ENCODE data around the gene RELN. TPM values are rescaled to one million over a fixed set of nuclear protein-coding genes. Genes with fewer than 3 reads are reported as not detected.
"Not testable (repeated sequence)": the region's sequence is repeated elsewhere in the genome, so short reads cannot be mapped to it uniquely, and the experiment has no call there.

Gene RELN
- total RNA-seq, 1 experiment from 2014 or later = 0.31 TPM

- BruUV-seq (replicated peaks) = no TSS peak
- CTCF ChIA-PET = no interaction called here
- TF ChIP-seq, protein P1, sequence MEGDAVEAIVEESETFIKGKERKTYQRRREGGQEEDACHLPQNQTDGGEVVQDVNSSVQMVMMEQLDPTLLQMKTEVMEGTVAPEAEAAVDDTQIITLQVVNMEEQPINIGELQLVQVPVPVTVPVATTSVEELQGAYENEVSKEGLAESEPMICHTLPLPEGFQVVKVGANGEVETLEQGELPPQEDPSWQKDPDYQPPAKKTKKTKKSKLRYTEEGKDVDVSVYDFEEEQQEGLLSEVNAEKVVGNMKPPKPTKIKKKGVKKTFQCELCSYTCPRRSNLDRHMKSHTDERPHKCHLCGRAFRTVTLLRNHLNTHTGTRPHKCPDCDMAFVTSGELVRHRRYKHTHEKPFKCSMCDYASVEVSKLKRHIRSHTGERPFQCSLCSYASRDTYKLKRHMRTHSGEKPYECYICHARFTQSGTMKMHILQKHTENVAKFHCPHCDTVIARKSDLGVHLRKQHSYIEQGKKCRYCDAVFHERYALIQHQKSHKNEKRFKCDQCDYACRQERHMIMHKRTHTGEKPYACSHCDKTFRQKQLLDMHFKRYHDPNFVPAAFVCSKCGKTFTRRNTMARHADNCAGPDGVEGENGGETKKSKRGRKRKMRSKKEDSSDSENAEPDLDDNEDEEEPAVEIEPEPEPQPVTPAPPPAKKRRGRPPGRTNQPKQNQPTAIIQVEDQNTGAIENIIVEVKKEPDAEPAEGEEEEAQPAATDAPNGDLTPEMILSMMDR (IDR thresholded peaks at IDR 0.05; ENCODE audit: unreplicated experiment) = no peak
- Mint-ChIP-seq H3K36me3 (ENCODE audit: insufficient read depth, unreplicated experiment) (no peaks in the 10 kb centered on the region), H3K27me3 (ENCODE audit: unreplicated experiment) (no peaks in the 10 kb centered on the region), H3K27ac (ENCODE audit: unreplicated experiment) (no peak overlapping the region), H3K9me3 (ENCODE audit: low read depth, unreplicated experiment) (no peaks in the 10 kb centered on the region), H3K4me3 (ENCODE audit: low read depth, unreplicated experiment) (no peak overlapping the region), H3K4me1 (ENCODE audit: low read depth, unreplicated experiment) (peaks cover 9% of the 10 kb centered on the region)
- no peak for DNase-seq
- intact Hi-C loops (cut with micrococcal nuclease; ENCODE audit: unreplicated experiment) = no loop called here
Measured at GRCh38 chr7:103793614-103794013, 195.8 kb downstream of the RELN start.

DNA sequence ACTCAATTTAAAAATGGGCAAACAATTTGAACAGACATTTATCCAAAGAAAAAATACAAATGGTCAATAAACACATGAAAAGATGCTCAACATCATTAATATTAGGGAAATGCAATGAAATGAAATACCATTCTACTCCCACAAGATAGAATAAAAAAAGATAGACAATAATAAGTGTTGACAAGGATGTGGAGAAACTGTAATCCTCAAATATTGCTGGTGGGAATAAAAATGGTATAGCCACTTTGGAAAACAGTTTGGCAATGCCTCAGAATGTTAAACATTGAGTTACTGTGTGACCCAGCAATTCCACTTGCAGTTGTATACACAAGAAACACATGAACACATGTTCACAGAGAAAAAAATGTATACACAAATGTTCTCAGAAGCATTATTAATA lies 197.6 kb downstream of the RELN start:
- H3K9me3 Mint-ChIP-seq (ENCODE audit: low read depth, unreplicated experiment) = no peaks in the 10 kb centered on the region
- intact Hi-C loops (cut with micrococcal nuclease; ENCODE audit: unreplicated experiment) = no loop called here
- H3K27ac Mint-ChIP-seq (ENCODE audit: unreplicated experiment) = no peak overlapping the region
- no peaks in the 10 kb centered on the region for H3K36me3 Mint-ChIP-seq (ENCODE audit: insufficient read depth, unreplicated experiment)
- H3K4me3 Mint-ChIP-seq (ENCODE audit: low read depth, unreplicated experiment) = no peak overlapping the region
- BruUV-seq (replicated peaks) = no TSS peak
- H3K27me3 Mint-ChIP-seq (ENCODE audit: unreplicated experiment) = no peaks in the 10 kb centered on the region
- TF ChIP-seq, protein P1 (IDR thresholded peaks at IDR 0.05; ENCODE audit: unreplicated experiment) = no peak
- CTCF ChIA-PET = no interaction called here
- no peak for DNase-seq
- peaks cover 9% of the 10 kb centered on the region for H3K4me1 Mint-ChIP-seq (ENCODE audit: low read depth, unreplicated experiment)

GRCh38 chr7:103787041-103787440 lies 202.4 kb downstream of the RELN start:
- intact Hi-C loops (cut with micrococcal nuclease; ENCODE audit: unreplicated experiment); H3K9me3 Mint-ChIP-seq (ENCODE audit: low read depth, unreplicated experiment); H3K4me3 Mint-ChIP-seq (ENCODE audit: low read depth, unreplicated experiment); H3K27ac Mint-ChIP-seq (ENCODE audit: unreplicated experiment); H3K27me3 Mint-ChIP-seq (ENCODE audit: unreplicated experiment); H3K36me3 Mint-ChIP-seq (ENCODE audit: insufficient read depth, unreplicated experiment); H3K4me1 Mint-ChIP-seq (ENCODE audit: low read depth, unreplicated experiment); BruUV-seq (replicated peaks); DNase-seq; CTCF ChIA-PET: not testable (repeated sequence)

DNA sequence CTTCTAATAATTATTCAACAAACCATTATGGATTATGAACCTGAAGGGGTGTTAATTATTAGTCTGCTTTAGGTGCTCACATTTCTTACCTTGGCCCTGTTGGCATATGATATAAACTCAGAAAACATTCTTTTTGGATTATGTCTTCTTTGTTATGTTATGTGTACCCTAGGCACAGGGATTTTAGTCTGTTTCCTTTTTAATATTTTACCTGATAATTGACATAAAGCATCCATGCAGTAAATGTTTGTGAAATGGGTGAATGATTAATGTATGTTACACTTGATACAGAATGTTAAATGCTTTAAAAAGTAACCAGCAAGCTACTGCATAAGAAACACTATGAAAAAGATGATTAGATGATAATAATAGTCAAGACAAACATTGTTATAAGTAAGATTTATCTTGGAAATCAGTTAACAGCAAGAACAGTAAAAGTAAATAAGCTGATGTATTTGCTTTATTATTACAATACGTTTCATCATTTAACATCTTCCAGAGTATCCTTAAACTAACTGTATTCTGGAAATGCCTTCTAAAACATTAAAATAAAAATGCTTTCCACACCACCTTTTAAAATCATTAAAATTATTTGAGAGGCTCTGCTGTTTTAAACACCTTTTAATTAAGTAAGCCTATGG lies 204.7 kb downstream of the RELN start:
- no peak overlapping the region for H3K4me3 Mint-ChIP-seq (ENCODE audit: low read depth, unreplicated experiment)
- H3K27me3 Mint-ChIP-seq (ENCODE audit: unreplicated experiment) = no peaks in the 10 kb centered on the region
- H3K36me3 Mint-ChIP-seq (ENCODE audit: insufficient read depth, unreplicated experiment) = no peaks in the 10 kb centered on the region
- CTCF ChIA-PET = no interaction called here
- BruUV-seq (replicated peaks) = no TSS peak
- intact Hi-C loops (cut with micrococcal nuclease; ENCODE audit: unreplicated experiment) = no loop called here
- TF ChIP-seq, protein P1 (IDR thresholded peaks at IDR 0.05; ENCODE audit: unreplicated experiment) = no peak
- H3K27ac Mint-ChIP-seq (ENCODE audit: unreplicated experiment) = no peak overlapping the region
- H3K4me1 Mint-ChIP-seq (ENCODE audit: low read depth, unreplicated experiment) = no peaks in the 10 kb centered on the region
- H3K9me3 Mint-ChIP-seq (ENCODE audit: low read depth, unreplicated experiment) = no peaks in the 10 kb centered on the region
- DNase-seq = no peak

- Mint-ChIP-seq H3K27me3 (ENCODE audit: unreplicated experiment) (no peaks in the 10 kb centered on the region), H3K4me3 (ENCODE audit: low read depth, unreplicated experiment) (no peak overlapping the region), H3K4me1 (ENCODE audit: low read depth, unreplicated experiment) (no peaks in the 10 kb centered on the region), H3K36me3 (ENCODE audit: insufficient read depth, unreplicated experiment) (no peaks in the 10 kb centered on the region), H3K9me3 (ENCODE audit: low read depth, unreplicated experiment) (no peaks in the 10 kb centered on the region), H3K27ac (ENCODE audit: unreplicated experiment) (no peak overlapping the region)
- TF ChIP-seq, protein P1 (IDR thresholded peaks at IDR 0.05; ENCODE audit: unreplicated experiment) = no peak
- BruUV-seq (replicated peaks) = no TSS peak
- intact Hi-C loops (cut with micrococcal nuclease; ENCODE audit: unreplicated experiment) = no loop called here
- no peak for DNase-seq
- CTCF ChIA-PET = interaction anchor here (0.6 kb wide), 1 partner anchor 206 kb away, joined by 4 read pairs; no protein-coding TSS in a partner anchor
Measured at GRCh38 chr7:103781409-103781808, 208.0 kb downstream of the RELN start.

GRCh38 chr7:103780561-103780960 lies 208.9 kb downstream of the RELN start:
- H3K36me3 Mint-ChIP-seq (ENCODE audit: insufficient read depth, unreplicated experiment); H3K9me3 Mint-ChIP-seq (ENCODE audit: low read depth, unreplicated experiment); H3K27me3 Mint-ChIP-seq (ENCODE audit: unreplicated experiment); H3K27ac Mint-ChIP-seq (ENCODE audit: unreplicated experiment); CTCF ChIA-PET; H3K4me1 Mint-ChIP-seq (ENCODE audit: low read depth, unreplicated experiment); DNase-seq; H3K4me3 Mint-ChIP-seq (ENCODE audit: low read depth, unreplicated experiment); BruUV-seq (replicated peaks); intact Hi-C loops (cut with micrococcal nuclease; ENCODE audit: unreplicated experiment): not testable (repeated sequence)

Data from Calu3 (cell line).